Measurements from ENCODE around the gene EIF2B2. TPM values are rescaled to one million over a fixed set of nuclear protein-coding genes. Genes with fewer than 3 reads are reported as not detected.

The EIF2B2 gene
- 74.0 to 78.7 TPM (median 77.3 TPM) in 5 replicates for total RNA-seq (2022; extraction: Qiagen RNA extraction; ENCODE audit: low read depth)

GRCh38 chr14:75002392-75003249 is at the start of gene EIF2B2:
EIF2B2 (plus strand) TSS chr14:75002921; CDS start chr14:75002991, 70 bp downstream.

DNA sequence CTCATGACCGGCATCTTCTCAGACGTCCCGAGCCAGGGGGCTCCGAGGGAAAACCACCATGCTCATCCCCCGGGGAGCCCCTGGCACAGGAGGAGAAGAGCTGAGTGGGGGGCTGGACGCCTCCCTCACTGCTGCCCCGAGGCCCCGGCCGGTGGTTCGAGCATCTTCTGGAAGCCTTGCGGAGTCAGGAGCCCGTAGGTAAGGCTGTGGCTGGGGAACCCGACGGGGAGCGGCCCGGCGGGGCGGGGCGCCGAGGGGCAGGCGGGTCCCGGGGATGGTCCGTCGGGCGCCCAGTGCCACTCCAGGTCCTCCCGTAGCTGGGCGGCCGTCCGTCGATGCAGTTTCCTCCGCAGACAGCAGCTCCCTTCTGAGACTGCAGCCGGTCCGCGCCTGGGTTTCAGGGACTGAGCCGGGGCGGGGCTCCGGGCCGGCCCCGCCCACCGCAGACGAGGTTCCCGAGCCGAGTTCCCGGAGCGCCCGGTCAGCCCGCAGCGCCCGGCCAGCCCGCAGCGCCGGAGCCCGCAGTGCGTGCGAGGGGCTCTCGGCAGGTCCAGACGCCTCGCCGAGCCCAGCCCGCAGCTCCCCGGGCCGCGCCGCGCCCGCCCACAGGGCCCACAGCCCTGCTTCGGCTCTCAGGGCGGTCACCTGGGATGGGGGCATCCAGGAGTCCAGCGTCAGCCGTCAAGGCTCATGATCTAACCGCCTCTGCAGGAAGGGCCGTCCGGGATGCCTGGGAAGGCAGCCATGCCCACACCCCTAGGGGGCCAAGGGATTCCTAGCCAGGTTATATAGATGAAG is 47.3 kb upstream of the EIF2B2 start, which contains the start of gene PGF:
Gene PGF (minus strand): TSS at position 369 of the 798 bp plus-strand sequence. CDS start 355 bp downstream, at position 14.

GRCh38 chr14:75050852-75051555 is 48.3 kb downstream of the EIF2B2 start, which contains the start of gene MLH3:
MLH3 (minus strand) TSS chr14:75051467; CDS start chr14:75049655, 1,812 bp downstream.

Other genes starting within 250 kb of the EIF2B2 start
- gene YLPM1, start 239.6 kb upstream of the EIF2B2 start, total RNA-seq (2022; extraction: Qiagen RNA extraction; ENCODE audit: low read depth) = 31.3 to 42.2 TPM (median 36.0 TPM) in 5 replicates
- gene PROX2, start 126.8 kb upstream of the EIF2B2 start, total RNA-seq (2022; extraction: Qiagen RNA extraction; ENCODE audit: low read depth) = not detected in 5 replicates
- gene DLST, start 121.0 kb upstream of the EIF2B2 start, total RNA-seq (2022; extraction: Qiagen RNA extraction; ENCODE audit: low read depth) = 94.5 to 103 TPM (median 98.4 TPM) in 5 replicates
- 0.27 to 0.80 TPM (median 0.49 TPM) in 5 replicates for gene RPS6KL1, start 79.7 kb upstream of the EIF2B2 start, total RNA-seq (2022; extraction: Qiagen RNA extraction; ENCODE audit: low read depth)
- gene PGF, start 47.3 kb upstream of the EIF2B2 start, total RNA-seq (2022; extraction: Qiagen RNA extraction; ENCODE audit: low read depth) = 3.4 to 5.1 TPM (median 4.2 TPM) in 5 replicates
- gene MLH3, start 48.5 kb downstream of the EIF2B2 start, total RNA-seq (2022; extraction: Qiagen RNA extraction; ENCODE audit: low read depth) = 16.6 to 21.9 TPM (median 19.2 TPM) in 5 replicates
- gene ACYP1, start 61.1 kb downstream of the EIF2B2 start, total RNA-seq (2022; extraction: Qiagen RNA extraction; ENCODE audit: low read depth) = 21.4 to 30.5 TPM (median 25.7 TPM) in 5 replicates
- 4.3 to 6.0 TPM (median 5.5 TPM) in 5 replicates for gene ZC2HC1C, start 66.7 kb downstream of the EIF2B2 start, total RNA-seq (2022; extraction: Qiagen RNA extraction; ENCODE audit: low read depth)
- 27.7 to 34.1 TPM (median 32.4 TPM) in 5 replicates for gene NEK9, start 124.1 kb downstream of the EIF2B2 start, total RNA-seq (2022; extraction: Qiagen RNA extraction; ENCODE audit: low read depth)
- gene TMED10, start 173.7 kb downstream of the EIF2B2 start, total RNA-seq (2022; extraction: Qiagen RNA extraction; ENCODE audit: low read depth) = 247 to 315 TPM (median 274 TPM) in 5 replicates

Data from A549 treated with GW870086 at 1 μM for 4 hours (cell line).